H1 (cell line): ENCODE data around the gene BRCA2. TPM values are rescaled to one million over a fixed set of nuclear protein-coding genes. Genes with fewer than 3 reads are reported as not detected.

Experiments
- JUND ChIP-seq: IDR thresholded peaks from 2 replicates; pipeline ENCODE4 v1.6.1; 2011; ENCODE audit warnings: mild to moderate bottlenecking, improper control_type of control experiment, low read length
- polyA plus RNA-seq, 7 experiments: library from polyadenylated mRNA; depleted of rRNA in 3 of 7; stranded (reverse) in 5 of 7; unstranded in 2 of 7; fragments of >200 nt in 5 of 7; fragments of 200-250 nt in 2 of 7; gene quantifications; 1 replicate in 5 of 7; 2 replicates in 1 of 7; 4 replicates in 1 of 7; pipeline versions ENCODE4 v1.2.1 to v1.2.3, GENCODE V29; 2011 to 2013; ENCODE audit warnings: missing spikeins in 2 of 7, mixed read lengths in 2 of 7
- total RNA-seq: library from RNA; stranded (reverse); fragmentation: NEBNext Ultra II Directional; extraction: Animal tissue kit (Norgen Biotek cat#: 25700); gene quantifications from 2 replicates; pipeline ENCODE4 v1.2.1, GENCODE V29; 2021

The BRCA2 gene
- total and polyA plus RNA-seq, 2 of the 8 experiments (the other 6 are each of a cell fraction or from before 2014, with no cell fraction given), result 4.2 to 24.9 TPM

DNA sequence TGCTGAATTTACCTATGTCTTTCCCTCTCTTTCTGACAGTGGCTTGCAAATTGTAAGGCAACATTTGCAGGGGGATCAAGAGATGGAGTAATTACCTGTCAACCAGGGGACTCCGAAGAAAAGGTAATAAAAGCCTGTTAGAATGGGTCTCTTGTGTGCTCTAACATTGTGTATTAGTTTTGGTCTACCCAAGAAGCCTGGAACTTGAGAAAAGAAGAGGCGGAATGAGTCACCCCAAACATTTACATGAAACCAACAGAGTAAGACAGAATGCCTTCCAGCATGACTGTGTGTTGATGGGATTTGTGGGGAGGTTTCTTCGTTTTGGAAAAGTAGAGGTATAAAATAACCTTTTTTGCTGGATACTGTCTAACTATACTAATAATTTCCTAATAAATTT, 36.9 kb upstream of the BRCA2 start (continued):
- 0 out of 2 replicates have a peak, but pooled peaks have one; percentile 15 for TF ChIP-seq JUND
